ENCODE data around the gene MAPKAPK5.

The MAPKAPK5 gene

DNA sequence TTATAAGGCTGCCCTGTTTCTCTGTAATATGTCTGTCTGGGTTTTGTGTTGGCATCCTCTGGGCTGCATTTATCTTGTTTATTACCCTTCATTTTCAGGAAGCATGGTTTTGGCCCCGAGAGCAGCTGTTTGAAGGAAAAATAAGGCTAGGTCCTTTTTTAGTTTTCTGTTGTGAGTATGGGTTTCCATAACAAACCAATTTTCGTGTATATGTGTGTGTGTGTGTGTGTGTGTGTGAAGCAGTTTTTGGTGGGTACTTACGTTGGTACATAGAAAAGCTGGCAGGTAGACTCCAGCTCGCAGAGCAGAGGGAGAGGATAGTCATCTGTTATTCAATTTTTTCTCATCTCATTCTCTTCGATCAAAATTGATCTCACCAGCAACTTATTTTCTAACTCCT lies 52.5 kb downstream of the MAPKAPK5 start:
- Histone ChIP-seq H3K4me2 (ENCODE audit: insufficient read depth, low read length) (no peak overlapping the region), H2AFZ (ENCODE audit: low read depth, low read length) (no peak overlapping the region), H3K27me3 (ENCODE audit: insufficient read depth, low read length, poor library complexity) (no peaks in the 10 kb centered on the region), H3K4me1 (ENCODE audit: insufficient read depth, low read length) (no peaks in the 10 kb centered on the region), H3K9me3 (ENCODE audit: insufficient read depth, low read length, severe bottlenecking) (no peaks in the 10 kb centered on the region), H4K20me1 (ENCODE audit: insufficient read depth, low read length) (no peaks in the 10 kb centered on the region), H3K4me3 (ENCODE audit: low read depth in 1 of 2, low read length in 2 of 2) (no peak overlapping the region), H3K27ac (ENCODE audit: low read length) (no peak overlapping the region), H3K79me2 (ENCODE audit: insufficient read depth, low read length) (no peaks in the 10 kb centered on the region), H3K36me3 (ENCODE audit: insufficient read depth, low read length) (peaks cover 63% of the 10 kb centered on the region), H3K9ac (ENCODE audit: low read depth, low read length) (no peak overlapping the region)
- DNase-seq (no peak), ATAC-seq (ENCODE audit: insufficient read depth, low read depth) (no peak)
- TF ChIP-seq EZH2 (IDR thresholded peaks at IDR 0.05; ENCODE audit: borderline replicate concordance, low read depth, low read length, severe bottlenecking): no peak
- TF ChIP-seq, protein P1, sequence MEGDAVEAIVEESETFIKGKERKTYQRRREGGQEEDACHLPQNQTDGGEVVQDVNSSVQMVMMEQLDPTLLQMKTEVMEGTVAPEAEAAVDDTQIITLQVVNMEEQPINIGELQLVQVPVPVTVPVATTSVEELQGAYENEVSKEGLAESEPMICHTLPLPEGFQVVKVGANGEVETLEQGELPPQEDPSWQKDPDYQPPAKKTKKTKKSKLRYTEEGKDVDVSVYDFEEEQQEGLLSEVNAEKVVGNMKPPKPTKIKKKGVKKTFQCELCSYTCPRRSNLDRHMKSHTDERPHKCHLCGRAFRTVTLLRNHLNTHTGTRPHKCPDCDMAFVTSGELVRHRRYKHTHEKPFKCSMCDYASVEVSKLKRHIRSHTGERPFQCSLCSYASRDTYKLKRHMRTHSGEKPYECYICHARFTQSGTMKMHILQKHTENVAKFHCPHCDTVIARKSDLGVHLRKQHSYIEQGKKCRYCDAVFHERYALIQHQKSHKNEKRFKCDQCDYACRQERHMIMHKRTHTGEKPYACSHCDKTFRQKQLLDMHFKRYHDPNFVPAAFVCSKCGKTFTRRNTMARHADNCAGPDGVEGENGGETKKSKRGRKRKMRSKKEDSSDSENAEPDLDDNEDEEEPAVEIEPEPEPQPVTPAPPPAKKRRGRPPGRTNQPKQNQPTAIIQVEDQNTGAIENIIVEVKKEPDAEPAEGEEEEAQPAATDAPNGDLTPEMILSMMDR (IDR thresholded peaks at IDR 0.05; ENCODE audit: borderline replicate concordance, extremely low read depth, low read length, poor library complexity, severe bottlenecking): no peak

DNA sequence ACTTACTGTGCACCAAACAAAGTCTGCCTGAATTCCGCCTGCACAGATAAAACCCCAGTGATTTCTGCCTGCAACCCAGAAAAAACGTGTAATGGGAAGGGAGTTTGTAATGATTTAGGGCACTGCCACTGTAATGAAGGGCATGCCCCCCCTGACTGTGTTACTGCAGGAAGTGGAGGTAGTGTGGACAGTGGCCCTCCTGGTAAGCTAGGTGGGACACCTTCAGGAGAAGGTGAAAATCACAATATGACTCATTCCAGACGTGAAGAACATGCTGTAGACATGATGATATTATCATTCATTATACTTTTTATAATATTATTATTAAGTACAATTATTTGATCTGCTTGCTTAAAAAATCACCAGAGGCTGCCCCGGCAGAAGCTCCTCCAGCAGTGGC lies 59.2 kb downstream of the MAPKAPK5 start:
- no peak overlapping the region for H3K4me2 ChIP-seq (ENCODE audit: insufficient read depth, low read length)
- H4K20me1 ChIP-seq (ENCODE audit: insufficient read depth, low read length): no peaks in the 10 kb centered on the region
- H2AFZ ChIP-seq (ENCODE audit: low read depth, low read length): no peak overlapping the region
- H3K9me3 ChIP-seq (ENCODE audit: insufficient read depth, low read length, severe bottlenecking): no peaks in the 10 kb centered on the region
- H3K27ac ChIP-seq (ENCODE audit: low read length): no peak overlapping the region
- no peaks in the 10 kb centered on the region for H3K79me2 ChIP-seq (ENCODE audit: insufficient read depth, low read length)
- peaks cover 32% of the 10 kb centered on the region for H3K36me3 ChIP-seq (ENCODE audit: insufficient read depth, low read length)
- TF ChIP-seq EZH2 (IDR thresholded peaks at IDR 0.05; ENCODE audit: borderline replicate concordance, low read depth, low read length, severe bottlenecking): no peak
- TF ChIP-seq, protein P1 (IDR thresholded peaks at IDR 0.05; ENCODE audit: borderline replicate concordance, extremely low read depth, low read length, poor library complexity, severe bottlenecking): no peak
- H3K27me3 ChIP-seq (ENCODE audit: insufficient read depth, low read length, poor library complexity): no peaks in the 10 kb centered on the region
- ATAC-seq (ENCODE audit: insufficient read depth, low read depth): no peak
- DNase-seq: no peak
- no peak overlapping the region for H3K9ac ChIP-seq (ENCODE audit: low read depth, low read length)
- no peaks in the 10 kb centered on the region for H3K4me1 ChIP-seq (ENCODE audit: insufficient read depth, low read length)
- H3K4me3 ChIP-seq (ENCODE audit: low read depth in 1 of 2, low read length in 2 of 2): no peak overlapping the region

DNA sequence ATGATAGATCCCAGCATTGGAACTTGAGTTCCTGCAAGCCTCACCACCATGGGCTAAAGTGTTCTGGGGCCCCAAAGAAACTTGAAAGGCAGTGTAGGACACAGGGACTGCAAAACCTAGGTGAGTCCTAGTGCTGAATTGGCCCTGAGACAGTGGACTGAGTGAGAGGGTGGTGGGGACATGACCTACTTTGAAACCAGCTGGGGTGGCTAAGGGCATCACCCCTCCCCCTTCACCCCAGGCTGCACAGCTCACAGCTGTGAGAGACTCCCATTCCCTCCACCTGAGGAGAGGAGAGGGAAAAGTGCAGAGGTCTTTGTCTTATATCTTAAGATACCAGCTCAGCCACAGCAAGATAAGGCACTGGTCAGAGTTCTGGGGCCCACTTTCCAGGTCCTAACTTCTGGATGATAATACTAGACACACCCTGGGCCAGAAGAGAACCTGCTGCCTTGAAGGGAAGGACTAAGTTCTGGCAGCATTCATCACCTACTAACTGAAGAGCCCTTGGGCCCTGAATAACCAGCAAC lies 62.5 kb downstream of the MAPKAPK5 start:
- no peak overlapping the region for H3K9ac ChIP-seq (ENCODE audit: low read depth, low read length)
- peaks cover 28% of the 10 kb centered on the region for H3K36me3 ChIP-seq (ENCODE audit: insufficient read depth, low read length)
- no peak for TF ChIP-seq EZH2 (IDR thresholded peaks at IDR 0.05; ENCODE audit: borderline replicate concordance, low read depth, low read length, severe bottlenecking)
- TF ChIP-seq, protein P1 (IDR thresholded peaks at IDR 0.05; ENCODE audit: borderline replicate concordance, extremely low read depth, low read length, poor library complexity, severe bottlenecking): no peak
- H4K20me1 ChIP-seq (ENCODE audit: insufficient read depth, low read length): no peaks in the 10 kb centered on the region
- no peaks in the 10 kb centered on the region for H3K9me3 ChIP-seq (ENCODE audit: insufficient read depth, low read length, severe bottlenecking)
- H3K79me2 ChIP-seq (ENCODE audit: insufficient read depth, low read length): no peaks in the 10 kb centered on the region
- H3K4me1 ChIP-seq (ENCODE audit: insufficient read depth, low read length): no peaks in the 10 kb centered on the region
- no peak overlapping the region for H3K4me2 ChIP-seq (ENCODE audit: insufficient read depth, low read length)
- DNase-seq (no peak), ATAC-seq (ENCODE audit: insufficient read depth, low read depth) (peak; percentile 31; the same call in 1 of the 3 replicates)
- H3K4me3 ChIP-seq (ENCODE audit: low read depth in 1 of 2, low read length in 2 of 2): no peak overlapping the region
- H2AFZ ChIP-seq (ENCODE audit: low read depth, low read length): no peak overlapping the region
- no peaks in the 10 kb centered on the region for H3K27me3 ChIP-seq (ENCODE audit: insufficient read depth, low read length, poor library complexity)
- no peak overlapping the region for H3K27ac ChIP-seq (ENCODE audit: low read length)

DNA sequence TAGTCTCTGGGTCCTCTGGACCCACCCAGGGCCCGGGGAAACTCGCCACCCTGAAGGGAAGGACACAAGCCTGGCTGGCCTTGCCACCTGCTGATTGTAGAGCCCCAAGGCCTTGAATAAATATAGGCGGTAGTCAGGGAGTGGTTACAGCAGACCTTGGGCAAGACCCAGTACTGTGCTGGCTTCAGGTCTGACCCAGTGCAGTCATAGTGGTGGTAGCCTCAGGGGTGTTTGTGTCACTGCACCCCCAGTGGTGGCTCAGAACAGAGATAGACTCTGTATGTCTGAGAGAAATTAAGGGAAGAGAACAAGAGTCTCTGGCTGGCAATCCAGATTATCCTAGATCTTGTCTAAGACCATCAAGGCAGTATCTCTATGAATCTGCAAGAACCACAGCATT lies 63.5 kb downstream of the MAPKAPK5 start:
- H3K27ac ChIP-seq (ENCODE audit: low read length): no peak overlapping the region
- H3K9ac ChIP-seq (ENCODE audit: low read depth, low read length): no peak overlapping the region
- H3K4me2 ChIP-seq (ENCODE audit: insufficient read depth, low read length): no peak overlapping the region
- DNase-seq (no peak), ATAC-seq (ENCODE audit: insufficient read depth, low read depth) (no peak)
- no peaks in the 10 kb centered on the region for H4K20me1 ChIP-seq (ENCODE audit: insufficient read depth, low read length)
- H3K79me2 ChIP-seq (ENCODE audit: insufficient read depth, low read length): no peaks in the 10 kb centered on the region
- H3K9me3 ChIP-seq (ENCODE audit: insufficient read depth, low read length, severe bottlenecking): no peaks in the 10 kb centered on the region
- TF ChIP-seq EZH2 (IDR thresholded peaks at IDR 0.05; ENCODE audit: borderline replicate concordance, low read depth, low read length, severe bottlenecking): no peak
- TF ChIP-seq, protein P1 (IDR thresholded peaks at IDR 0.05; ENCODE audit: borderline replicate concordance, extremely low read depth, low read length, poor library complexity, severe bottlenecking): no peak
- no peaks in the 10 kb centered on the region for H3K27me3 ChIP-seq (ENCODE audit: insufficient read depth, low read length, poor library complexity)
- peaks cover 21% of the 10 kb centered on the region for H3K36me3 ChIP-seq (ENCODE audit: insufficient read depth, low read length)
- H3K4me1 ChIP-seq (ENCODE audit: insufficient read depth, low read length): no peaks in the 10 kb centered on the region
- no peak overlapping the region for H2AFZ ChIP-seq (ENCODE audit: low read depth, low read length)
- no peak overlapping the region for H3K4me3 ChIP-seq (ENCODE audit: low read depth in 1 of 2, low read length in 2 of 2)

All from DND-41 (cell line).